Smooth muscle cell (in vitro differentiated cells): ENCODE measurements around the gene SLC13A1. TPM values are rescaled to one million over a fixed set of nuclear protein-coding genes. Genes with fewer than 3 reads are reported as not detected.

Experiments used
- DNase-seq: peaks from one replicate; lab custom pipeline; 2025; ENCODE audit not compliant: unreplicated experiment; lab: John Stamatoyannopoulos, UW
- H2AFZ ChIP-seq: fragments of 200-600 bp; sonication (generic); 2 replicates; pipeline ENCODE4 v1.6.0; 2016; ENCODE audit warnings: antibody characterized with exemption, low read depth, mild to moderate bottlenecking
- H3F3A ChIP-seq: fragments of 200-600 bp; sonication (generic); 2 replicates; pipeline ENCODE4 v1.6.0; 2017; ENCODE audit warnings: antibody characterized with exemption, low read depth
- H3K27ac ChIP-seq: fragments of 200-600 bp; sonication (generic); 2 replicates; pipeline ENCODE4 v1.5.1; 2016; ENCODE audit warnings: low read depth, mild to moderate bottlenecking
- H3K27me3 ChIP-seq: fragments of 200-600 bp; sonication (generic); 2 replicates; pipeline ENCODE4 v1.6.1; 2016; ENCODE audit warnings: low read depth, mild to moderate bottlenecking
- H3K36me3 ChIP-seq: fragments of 200-600 bp; sonication (generic); 2 replicates; pipeline ENCODE4 v1.5.1; 2016; ENCODE audit warnings: low read depth
- H3K4me1 ChIP-seq: fragments of 200-600 bp; sonication (generic); 2 replicates; pipeline ENCODE4 v1.5.1; 2016; ENCODE audit warnings: low read depth
- H3K4me2 ChIP-seq: fragments of 200-600 bp; sonication (generic); 2 replicates; pipeline ENCODE4 v1.6.0; 2016; ENCODE audit warnings: mild to moderate bottlenecking
- H3K4me3 ChIP-seq: fragments of 200-600 bp; sonication (generic); 2 replicates; pipeline ENCODE4 v1.5.1; 2016; ENCODE audit warnings: mild to moderate bottlenecking
- H3K79me2 ChIP-seq: fragments of 200-600 bp; sonication (generic); 2 replicates; pipeline ENCODE4 v1.6.0; 2016; ENCODE audit warnings: low read depth, mild to moderate bottlenecking
- H3K9ac ChIP-seq: fragments of 200-600 bp; sonication (generic); 2 replicates; pipeline ENCODE4 v1.6.0; 2016; ENCODE audit warnings: low read depth
- H3K9me3 ChIP-seq: fragments of 200-600 bp; sonication (generic); replicated peaks from 2 replicates; pipeline ENCODE4 v1.5.1; 2016; ENCODE audit warnings: low read depth
- H4K20me1 ChIP-seq: fragments of 200-600 bp; sonication (generic); 2 replicates; pipeline ENCODE4 v1.6.0; 2016; ENCODE audit warnings: low read depth
- WGBS: methylation state at CpG from one replicate; pipeline ENCODE4 v1.1.7; 2016; ENCODE audit warnings: low lambda C conversion rate; 5-methylcytosine and 5-hydroxymethylcytosine counted together
- polyA plus RNA-seq: library from polyadenylated mRNA; unstranded; fragments of >200 nt; fragmentation: Nextera tagmentation; extraction: Ambion mirVana; gene quantifications from 2 replicates; pipeline ENCODE4 v1.2.1, GENCODE V29; 2016
- total RNA-seq: library from RNA; depleted of rRNA; stranded (reverse); fragments of >200 nt; gene quantifications from 2 replicates; pipeline ENCODE4 v1.2.3, GENCODE V29; 2014
- TF ChIP-seq, protein P1 (sequence below): fragments of 200-600 bp; sonication (generic); IDR thresholded peaks from 2 replicates; pipeline ENCODE4 v1.5.1; 2017; ENCODE audit warnings: borderline replicate concordance, mild to moderate bottlenecking, antibody characterized with exemption; ENCODE audit not compliant: insufficient read depth, poor library complexity, severe bottlenecking

Gene SLC13A1
- total and polyA plus RNA-seq, 2 experiments from 2014 or later = not detected

DNA sequence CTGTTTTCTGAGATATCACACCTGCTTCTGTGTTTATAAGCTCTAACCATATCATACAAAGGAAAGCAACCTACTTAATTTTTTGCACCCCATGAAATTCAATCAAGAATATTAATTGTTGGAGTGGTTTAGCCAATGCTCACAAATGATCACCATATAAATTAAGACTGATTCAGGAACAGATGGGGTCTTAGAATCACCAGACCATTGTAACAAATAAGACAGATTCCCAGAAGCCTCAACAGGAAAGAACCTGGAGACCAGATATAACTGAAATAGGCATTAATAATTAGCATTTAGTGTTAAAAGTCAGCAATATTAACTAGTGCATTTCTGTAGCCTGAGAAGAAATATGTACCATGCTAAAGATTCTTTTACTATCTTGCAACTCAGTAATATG, 73.6 kb downstream of the SLC13A1 start:
- H3K4me2 ChIP-seq = no peak overlapping the region

GRCh38 chr7:123125231-123125630, 74.5 kb downstream of the SLC13A1 start:
- Histone ChIP-seq H3K4me1 (no peaks in the 10 kb centered on the region), H3K36me3 (no peaks in the 10 kb centered on the region), H3K4me3 (no peak overlapping the region), H3K79me2 (no peaks in the 10 kb centered on the region), H2AFZ (no peak overlapping the region), H3K27me3 (no peaks in the 10 kb centered on the region), H3K4me2 (no peak overlapping the region), H4K20me1 (no peaks in the 10 kb centered on the region), H3K27ac (no peak overlapping the region), H3F3A (no peaks in the 10 kb centered on the region), H3K9ac (no peak overlapping the region), H3K9me3 (no peaks in the 10 kb centered on the region)
- TF ChIP-seq, protein P1, sequence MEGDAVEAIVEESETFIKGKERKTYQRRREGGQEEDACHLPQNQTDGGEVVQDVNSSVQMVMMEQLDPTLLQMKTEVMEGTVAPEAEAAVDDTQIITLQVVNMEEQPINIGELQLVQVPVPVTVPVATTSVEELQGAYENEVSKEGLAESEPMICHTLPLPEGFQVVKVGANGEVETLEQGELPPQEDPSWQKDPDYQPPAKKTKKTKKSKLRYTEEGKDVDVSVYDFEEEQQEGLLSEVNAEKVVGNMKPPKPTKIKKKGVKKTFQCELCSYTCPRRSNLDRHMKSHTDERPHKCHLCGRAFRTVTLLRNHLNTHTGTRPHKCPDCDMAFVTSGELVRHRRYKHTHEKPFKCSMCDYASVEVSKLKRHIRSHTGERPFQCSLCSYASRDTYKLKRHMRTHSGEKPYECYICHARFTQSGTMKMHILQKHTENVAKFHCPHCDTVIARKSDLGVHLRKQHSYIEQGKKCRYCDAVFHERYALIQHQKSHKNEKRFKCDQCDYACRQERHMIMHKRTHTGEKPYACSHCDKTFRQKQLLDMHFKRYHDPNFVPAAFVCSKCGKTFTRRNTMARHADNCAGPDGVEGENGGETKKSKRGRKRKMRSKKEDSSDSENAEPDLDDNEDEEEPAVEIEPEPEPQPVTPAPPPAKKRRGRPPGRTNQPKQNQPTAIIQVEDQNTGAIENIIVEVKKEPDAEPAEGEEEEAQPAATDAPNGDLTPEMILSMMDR = no peak
- 99% methylated on average over 3 of the region's 3 CpGs for WGBS
- no peak for DNase-seq

More for the DNA sequence above, 73.6 kb downstream of the SLC13A1 start:
- Histone ChIP-seq H3K36me3 (no peaks in the 10 kb centered on the region), H3K79me2 (no peaks in the 10 kb centered on the region), H3K9me3 (no peaks in the 10 kb centered on the region), H3F3A (no peaks in the 10 kb centered on the region), H2AFZ (no peak overlapping the region), H3K4me3 (no peak overlapping the region), H3K4me1 (no peaks in the 10 kb centered on the region), H3K27ac (no peak overlapping the region), H3K9ac (no peak overlapping the region), H4K20me1 (no peaks in the 10 kb centered on the region), H3K27me3 (no peaks in the 10 kb centered on the region)
- DNase-seq = no peak
- TF ChIP-seq, protein P1 = no peak

- no peak for DNase-seq
- TF ChIP-seq, protein P1 = no peak
These were observed 76.9 kb downstream of the SLC13A1 start for GRCh38 chr7:123122916-123123315.

GRCh38 chr7:123120286-123120685, 79.5 kb downstream of the SLC13A1 start:
- H3K9ac ChIP-seq = no peak overlapping the region

More at GRCh38 chr7:123122916-123123315, 76.9 kb downstream of the SLC13A1 start:
- Histone ChIP-seq H3K27me3 (no peaks in the 10 kb centered on the region), H3K79me2 (no peaks in the 10 kb centered on the region), H3K4me1 (no peaks in the 10 kb centered on the region), H3K36me3 (no peaks in the 10 kb centered on the region), H3K9ac (no peak overlapping the region), H2AFZ (no peak overlapping the region), H4K20me1 (no peaks in the 10 kb centered on the region), H3F3A (no peaks in the 10 kb centered on the region), H3K4me2 (no peak overlapping the region), H3K27ac (no peak overlapping the region), H3K4me3 (no peak overlapping the region), H3K9me3 (no peaks in the 10 kb centered on the region)

More at GRCh38 chr7:123120286-123120685, 79.5 kb downstream of the SLC13A1 start:
- TF ChIP-seq, protein P1 = no peak
- no peaks in the 10 kb centered on the region for H3F3A ChIP-seq
- H3K4me1 ChIP-seq = no peaks in the 10 kb centered on the region
- no peak overlapping the region for H2AFZ ChIP-seq
- peak overlapping the region; percentile 68 for H3K4me2 ChIP-seq
- no peaks in the 10 kb centered on the region for H3K27me3 ChIP-seq
- H3K36me3 ChIP-seq = no peaks in the 10 kb centered on the region
- no peaks in the 10 kb centered on the region for H4K20me1 ChIP-seq
- DNase-seq = no peak
- H3K9me3 ChIP-seq = no peaks in the 10 kb centered on the region
- no peak overlapping the region for H3K4me3 ChIP-seq
- H3K27ac ChIP-seq = peak overlapping the region; percentile 46
- no peaks in the 10 kb centered on the region for H3K79me2 ChIP-seq
